Endothelial cell of umbilical vein (primary cell): ENCODE data around the gene DNMT3B. TPM values are rescaled to one million over a fixed set of nuclear protein-coding genes. Genes with fewer than 3 reads are reported as not detected.
A peak's percentile ranks its signal among the peaks of the same experiment; 100 is the strongest.

ENCODE experiments used
- BruUV-seq: library from RNA; stranded (reverse); fragments of 400-500 nt; replicated peaks from 2 replicates; lab custom pipeline; 2021; lab: Mats Ljungman, UMichigan
- CTCF ChIA-PET: fragments of 300-600, 350-600 bp; sonication (Branson Sonifier 250); formaldehyde crosslinking; loops from one replicate; lab custom pipeline; 2021; ENCODE audit warnings: antibody characterized with exemption, inconsistent platforms; lab: Charles Lee
- POLR2A ChIA-PET: fragments of 300-600, 350-600 bp; sonication (Branson Sonifier 250); formaldehyde crosslinking; loops from one replicate; lab custom pipeline; 2021; ENCODE audit warnings: antibody characterized with exemption, inconsistent platforms; lab: Charles Lee
- DNase-seq: peaks from one replicate; pipeline ENCODE4 v3.0.0-alpha.2; 2011; ENCODE audit warnings: low read depth, low spot score
- FAIRE-seq: peaks from 2 replicates; lab custom pipeline; 2011; peaks lifted over from hg19 to GRCh38; lab: Jason Lieb, UNC
- H2AFZ ChIP-seq: 2 replicates; pipeline ENCODE4 v1.6.0; 2012; ENCODE audit warnings: low read depth, low read length, control low read depth, inconsistent platforms
- H3K27ac ChIP-seq: 2 replicates; pipeline ENCODE4 v1.5.1; 2011; ENCODE audit warnings: low read depth, mild to moderate bottlenecking, control low read depth, low read length, moderate library complexity; ENCODE audit not compliant: insufficient read depth
- H3K27me3 ChIP-seq, 2 experiments: 2 replicates each; pipeline versions ENCODE4 v1.6.0 to v1.6.1; 2011; ENCODE audit warnings: low read length in 2 of 2, mixed read lengths in 1 of 2; ENCODE audit not compliant: control insufficient read depth in 2 of 2, insufficient read depth in 2 of 2
- H3K36me3 ChIP-seq, 2 experiments: 2 replicates in 1 of 2; 3 replicates in 1 of 2; pipeline ENCODE4 v1.5.1; 2011; ENCODE audit warnings: low read length in 2 of 2, mild to moderate bottlenecking in 1 of 2, moderate library complexity in 1 of 2; ENCODE audit not compliant: control insufficient read depth in 2 of 2, insufficient read depth in 2 of 2; ENCODE audit errors: extremely low read depth in 1 of 2
- H3K4me1 ChIP-seq: 3 replicates; pipeline ENCODE4 v1.5.1; 2011; ENCODE audit warnings: mild to moderate bottlenecking, low read length; ENCODE audit not compliant: control insufficient read depth, insufficient read depth; ENCODE audit errors: extremely low read depth
- H3K4me2 ChIP-seq: 2 replicates; pipeline ENCODE4 v1.6.1; 2011; ENCODE audit warnings: low read length, control low read depth, mixed read lengths; ENCODE audit not compliant: insufficient read depth
- H3K4me3 ChIP-seq, 3 experiments: fragments of 200-600 bp in 1 of 3; sonication (generic), shearing (Covaris generic) in 1 of 3; replicated peaks in 1 of 3; 2 replicates each; pipeline ENCODE4 v1.5.1; 2011 to 2016; ENCODE audit warnings: control low read depth in 3 of 3, low read length in 3 of 3, mild to moderate bottlenecking in 2 of 3, inconsistent platforms in 1 of 3, low read depth in 1 of 3, moderate library complexity in 1 of 3; ENCODE audit not compliant: insufficient read depth in 1 of 3
- H3K79me2 ChIP-seq: 2 replicates; pipeline ENCODE4 v1.6.0; 2012; ENCODE audit warnings: low read length, inconsistent platforms; ENCODE audit not compliant: control insufficient read depth, insufficient read depth
- H3K9ac ChIP-seq: replicated peaks from 2 replicates; pipeline ENCODE3; 2011; ENCODE audit warnings: low read length, control low read depth; ENCODE audit not compliant: insufficient read depth; ENCODE audit errors: extremely low read depth
- H3K9me1 ChIP-seq: replicated peaks from 3 replicates; pipeline ENCODE4 v1.6.0; 2011; ENCODE audit warnings: mild to moderate bottlenecking, low read length; ENCODE audit not compliant: control insufficient read depth, insufficient read depth; ENCODE audit errors: extremely low read depth
- H3K9me3 ChIP-seq: replicated peaks from 2 replicates; pipeline ENCODE4 v1.5.1; 2012; ENCODE audit warnings: low read length, inconsistent platforms; ENCODE audit not compliant: control insufficient read depth, insufficient read depth
- H4K20me1 ChIP-seq: replicated peaks from 2 replicates; pipeline ENCODE3; 2011; ENCODE audit warnings: mild to moderate bottlenecking, low read length; ENCODE audit not compliant: control insufficient read depth, insufficient read depth; ENCODE audit errors: extremely low read depth
- CTCF ChIP-seq, 2 donors: IDR thresholded peaks; 1 replicate in 1 of 2; 2 replicates in 1 of 2; pipeline ENCODE4 v1.5.1; 2011; ENCODE audit warnings: low read length in 2 of 2, mild to moderate bottlenecking in 2 of 2, moderate library complexity in 2 of 2, control low read depth in 1 of 2, inconsistent platforms in 1 of 2, low read depth in 1 of 2; ENCODE audit not compliant: insufficient read depth in 1 of 2; ENCODE audit errors: extremely low read depth in 1 of 2
- EZH2 ChIP-seq: IDR thresholded peaks from 2 replicates; pipeline ENCODE4 v1.6.1; 2012; ENCODE audit warnings: borderline replicate concordance, low read depth, mild to moderate bottlenecking, moderate library complexity, low read length, inconsistent platforms; ENCODE audit not compliant: severe bottlenecking
- FOS ChIP-seq: IDR thresholded peaks from 2 replicates; pipeline ENCODE4 v1.6.1; 2011; ENCODE audit warnings: mild to moderate bottlenecking, low read length, moderate library complexity, borderline replicate concordance; ENCODE audit not compliant: insufficient read depth
- GATA2 ChIP-seq: IDR thresholded peaks from 2 replicates; pipeline ENCODE4 v1.7.0; 2011; ENCODE audit warnings: low read depth, mild to moderate bottlenecking, moderate library complexity, mixed read lengths, low read length; ENCODE audit not compliant: insufficient read length, insufficient read depth
- JUN ChIP-seq: IDR thresholded peaks from 2 replicates; pipeline ENCODE4 v1.6.1; 2011; ENCODE audit warnings: borderline replicate concordance, low read depth; ENCODE audit not compliant: insufficient read length, insufficient read depth
- MAX ChIP-seq: IDR thresholded peaks from 2 replicates; pipeline ENCODE4 v1.6.1; 2011; ENCODE audit not compliant: insufficient read depth, insufficient read length
- MYC ChIP-seq: IDR thresholded peaks from one replicate; pipeline ENCODE4 v1.6.1; 2011; ENCODE audit warnings: mild to moderate bottlenecking, low read depth, low read length
- POLR2A ChIP-seq: IDR thresholded peaks from 2 replicates; pipeline ENCODE4 v1.6.1; 2012; ENCODE audit warnings: low read depth, mild to moderate bottlenecking, control low read depth, low read length
- POLR2AphosphoS5 ChIP-seq: IDR thresholded peaks from 2 replicates; pipeline ENCODE4 v1.6.1; 2012; ENCODE audit warnings: low read depth, mild to moderate bottlenecking, control low read depth, low read length, moderate library complexity; ENCODE audit not compliant: insufficient read depth
- dilution Hi-C: fragments of 300-500 bp; cut with MboI; formaldehyde crosslinking; loops from one replicate; pipeline ENCODE4 v1.15.0; 2019; ENCODE audit warnings: low sequenced_read_pairs; ENCODE audit not compliant: extremely low pct_ligation_motif_present
- intact Hi-C: fragments of 100-400 bp; cut with micrococcal nuclease; formaldehyde crosslinking; loops from one replicate; pipeline ENCODE4 v1.10.0; 2022
- polyA plus RNA-seq, 4 experiments: library from polyadenylated mRNA; depleted of rRNA in 3 of 4; stranded (reverse) in 3 of 4; unstranded in 1 of 4; fragments of >200 nt; gene quantifications; 2 replicates each; pipeline versions ENCODE4 v1.2.1 to v1.2.3, GENCODE V29; 2011 to 2012; ENCODE audit warnings: missing spikeins in 1 of 4
- total RNA-seq: library from RNA; stranded (reverse); gene quantifications from 2 replicates; pipeline ENCODE4 v1.2.3, GENCODE V29; 2021

The DNMT3B gene
- total and polyA plus RNA-seq, 2 donors (not counting 3 experiments of a cell fraction or from before 2014, with no cell fraction given): 3.6 to 6.8 TPM

GRCh38 chr20:32749914-32750637 is 12.1 kb upstream of the DNMT3B start:
- Histone ChIP-seq H3K9me3 (no peaks in the 10 kb centered on the region), H4K20me1 (no peaks in the 10 kb centered on the region), H3K9me1 (no peaks in the 10 kb centered on the region), H3K4me1 (peaks cover 10% of the 10 kb centered on the region), H3K36me3 (no peaks in the 10 kb centered on the region), H2AFZ (peak overlapping the region; percentile 95), H3K4me3 (no peak overlapping the region), H3K9ac (no peak overlapping the region), H3K27ac (no peak overlapping the region), H3K27me3 (no peaks in the 10 kb centered on the region), H3K4me2 (no peak overlapping the region), H3K79me2 (no peaks in the 10 kb centered on the region)
- DNase-seq (no peak), FAIRE-seq (no peak)
- TF ChIP-seq FOS (no peak), EZH2 (no peak), MAX (no peak), POLR2AphosphoS5 (no peak), GATA2 (no peak), CTCF (IDR thresholded peaks at IDR 0.05; ENCODE audit: extremely low read depth in 1 of 2, insufficient read depth in 1 of 2, low read depth in 1 of 2, low read length in 2 of 2) (no peak), POLR2A (no peak), JUN (no peak), MYC (no peak)
- dilution Hi-C loops (no loop called here), intact Hi-C loops (no loop called here)
- POLR2A ChIA-PET: no interaction called here
- no TSS peak for BruUV-seq
- CTCF ChIA-PET: no interaction called here
